HL-60/S4 treated with phorbol 12-myristate 13-acetate at 8.2 ng/mL for 4 days and 3 days (cell line): Measurements from ENCODE around the gene NRG3.

Source experiments
- in situ Hi-C: fragments of 300-500 bp; cut with MboI; formaldehyde crosslinking; loops from 2 replicates; pipeline ENCODE4 v1.15.0; 2022; ENCODE audit warnings: low sequenced_read_pairs

The NRG3 gene

DNA sequence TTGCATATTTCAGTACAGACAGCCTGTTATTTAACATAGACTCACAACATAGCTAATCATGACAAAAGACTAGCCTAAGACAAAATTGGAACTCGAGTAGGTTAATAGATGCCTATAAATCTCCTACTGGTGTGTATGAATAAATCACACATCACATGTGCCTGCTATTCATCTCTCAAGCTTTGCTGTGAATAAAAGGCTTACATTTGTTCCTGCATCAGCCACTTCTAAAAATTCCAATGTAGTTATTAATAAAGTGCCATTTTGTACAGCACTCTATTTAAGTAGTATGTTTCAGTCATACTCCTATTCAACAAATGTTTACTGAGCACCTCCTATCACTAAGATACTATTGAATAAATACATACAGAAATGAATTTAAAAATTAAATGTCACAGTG, 486.3 kb downstream of the NRG3 start:
- in situ Hi-C loops: no loop called here

DNA sequence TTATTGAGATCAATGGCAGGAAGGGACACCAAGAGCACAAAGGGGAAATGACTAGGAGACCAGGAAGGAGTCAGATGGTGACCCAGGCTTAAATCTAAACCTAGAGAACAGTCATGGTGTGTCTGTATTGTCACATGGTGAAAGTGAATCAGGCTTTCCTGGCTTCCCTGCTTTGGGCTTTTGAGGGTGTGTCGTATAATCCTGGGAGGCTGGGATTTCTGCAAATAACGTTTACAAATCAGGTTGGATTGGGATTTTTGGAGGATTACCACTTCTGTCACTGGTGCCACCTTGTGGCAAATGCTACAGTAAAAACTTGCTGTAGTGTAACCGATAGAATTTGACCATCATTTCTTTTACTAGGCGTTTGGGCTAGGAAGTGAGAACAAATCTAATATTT, 502.6 kb downstream of the NRG3 start:
- in situ Hi-C loops: no loop called here

GRCh38 chr10:82378146-82378545, 503.2 kb downstream of the NRG3 start:
- in situ Hi-C loops: no loop called here

DNA sequence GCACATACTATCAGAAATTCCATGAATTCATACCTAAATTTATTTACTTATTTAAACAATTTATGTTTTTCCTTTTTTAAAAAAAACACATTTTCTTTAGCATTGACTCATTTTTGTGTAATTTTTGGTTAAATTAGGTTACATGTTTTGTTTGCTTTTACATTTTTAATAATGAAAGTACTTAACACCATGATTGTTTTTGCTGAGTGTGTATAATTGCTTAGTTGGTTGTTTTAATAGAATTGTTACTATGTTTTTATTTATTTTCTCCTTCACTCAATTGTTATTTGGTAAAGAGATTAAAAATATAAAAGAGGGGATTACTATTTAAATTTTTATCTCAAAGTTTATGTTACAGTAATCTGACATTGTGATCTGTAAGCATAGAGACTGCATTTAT, 508.4 kb downstream of the NRG3 start:
- in situ Hi-C loops: no loop called here

- in situ Hi-C loops: no loop called here
Measured at GRCh38 chr10:82390866-82391658, 516.1 kb downstream of the NRG3 start.

DNA sequence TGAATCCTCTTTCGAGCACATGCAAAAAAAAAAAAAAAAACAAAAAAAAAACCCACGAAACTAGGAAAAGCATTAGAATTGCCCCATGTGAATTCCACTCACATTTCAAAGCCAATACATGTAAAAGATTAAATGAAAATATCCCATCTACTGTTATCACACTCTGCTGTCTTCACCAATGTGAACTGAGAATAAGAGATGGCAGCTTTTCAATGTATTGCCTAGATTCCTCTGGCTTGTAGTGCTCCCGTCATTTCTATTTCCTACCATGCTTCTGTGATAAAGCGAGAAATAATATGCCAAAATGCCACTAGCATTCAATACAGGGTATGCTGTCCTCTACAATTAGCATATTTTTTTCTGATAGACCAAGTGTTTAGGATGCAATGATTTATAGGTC, 517.0 kb downstream of the NRG3 start:
- in situ Hi-C loops: no loop called here

GRCh38 chr10:82392533-82392932, 517.5 kb downstream of the NRG3 start:
- in situ Hi-C loops: no loop called here

DNA sequence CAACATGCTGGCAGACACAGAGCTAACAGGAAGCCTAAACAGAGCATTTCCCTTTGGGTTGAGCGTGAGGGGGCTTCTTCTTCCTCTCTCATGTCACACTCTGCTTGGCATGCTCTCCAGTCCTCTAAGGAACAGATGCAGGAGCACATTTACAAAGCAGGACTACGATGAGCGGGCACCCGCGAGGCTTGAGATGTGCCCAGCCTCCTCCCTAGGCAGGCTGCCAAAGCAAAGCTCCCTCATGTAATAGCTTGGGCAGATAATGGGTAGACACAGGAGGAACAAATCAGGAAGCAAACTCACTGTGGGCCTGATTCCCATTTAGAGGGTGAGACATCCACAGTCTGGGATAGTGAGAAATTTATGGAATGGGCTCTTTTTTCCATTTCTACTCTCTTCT, 519.1 kb downstream of the NRG3 start:
- in situ Hi-C loops: no loop called here

DNA sequence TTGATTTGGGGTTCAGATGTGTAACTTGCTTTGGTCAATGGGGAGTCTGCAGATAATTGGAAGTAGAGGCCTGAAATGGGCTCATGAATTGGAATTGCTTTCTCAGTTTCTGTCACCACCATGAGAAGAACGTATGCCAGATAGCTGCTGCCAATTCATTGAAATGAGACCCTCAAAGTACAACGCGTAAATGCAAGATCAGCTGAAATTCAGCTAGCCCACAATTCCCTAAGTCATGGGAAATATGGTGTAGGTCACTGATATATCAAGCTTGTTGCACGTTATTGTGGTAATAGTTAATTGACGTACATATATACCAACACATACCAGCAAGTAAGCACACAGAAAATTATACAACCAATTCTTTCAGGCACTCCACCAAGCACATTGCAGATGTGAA, 520.0 kb downstream of the NRG3 start:
- in situ Hi-C loops: no loop called here

GRCh38 chr10:82396886-82397285, 521.9 kb downstream of the NRG3 start:
- in situ Hi-C loops: no loop called here

GRCh38 chr10:82397854-82398253, 522.9 kb downstream of the NRG3 start:
- in situ Hi-C loops: no loop called here

GRCh38 chr10:82399850-82400249, 524.9 kb downstream of the NRG3 start:
- in situ Hi-C loops: no loop called here

DNA sequence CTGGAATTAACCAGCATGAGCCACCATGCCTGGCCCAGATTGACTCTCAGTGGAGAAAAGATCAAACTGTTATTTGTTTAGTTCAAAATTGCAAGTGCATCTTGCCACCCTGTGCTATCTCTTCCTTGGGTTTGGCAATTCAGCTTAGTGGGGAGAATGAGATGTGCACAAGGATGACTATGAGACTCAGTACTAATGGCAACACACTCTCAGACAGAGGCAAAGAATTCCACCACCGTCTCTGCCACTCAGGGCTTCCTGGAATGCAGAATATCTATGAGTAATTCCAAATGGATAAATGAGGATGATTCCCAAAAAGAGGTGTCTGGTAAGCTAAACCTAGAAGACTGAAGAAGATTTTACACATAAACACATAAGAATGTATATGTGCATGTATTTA, 525.8 kb downstream of the NRG3 start:
- in situ Hi-C loops: no loop called here

DNA sequence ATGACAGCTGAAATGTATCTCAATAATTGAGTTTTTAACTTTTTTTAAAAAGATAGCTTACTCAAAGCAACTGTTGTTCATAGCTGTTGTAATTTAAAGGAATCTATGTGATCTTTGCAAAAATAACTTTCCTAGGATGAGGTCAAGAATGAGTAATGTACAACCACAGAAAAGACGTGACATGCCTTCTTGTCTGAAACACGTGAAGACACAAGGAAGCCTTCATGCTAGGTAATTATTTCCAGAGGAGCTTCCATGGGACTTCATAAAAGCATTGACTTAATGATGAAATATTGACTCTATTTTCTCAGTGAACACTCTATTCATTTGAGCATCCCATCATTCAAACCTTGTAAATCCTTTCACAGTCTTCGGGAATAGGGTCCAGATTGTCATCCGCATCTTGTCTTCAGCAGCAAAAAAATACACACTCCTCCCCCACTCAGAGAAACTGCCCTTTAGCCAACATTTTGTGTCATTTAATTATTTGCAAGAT, 528.0 kb downstream of the NRG3 start:
- in situ Hi-C loops: no loop called here

GRCh38 chr10:82409671-82410070, 534.7 kb downstream of the NRG3 start:
- in situ Hi-C loops: no loop called here

DNA sequence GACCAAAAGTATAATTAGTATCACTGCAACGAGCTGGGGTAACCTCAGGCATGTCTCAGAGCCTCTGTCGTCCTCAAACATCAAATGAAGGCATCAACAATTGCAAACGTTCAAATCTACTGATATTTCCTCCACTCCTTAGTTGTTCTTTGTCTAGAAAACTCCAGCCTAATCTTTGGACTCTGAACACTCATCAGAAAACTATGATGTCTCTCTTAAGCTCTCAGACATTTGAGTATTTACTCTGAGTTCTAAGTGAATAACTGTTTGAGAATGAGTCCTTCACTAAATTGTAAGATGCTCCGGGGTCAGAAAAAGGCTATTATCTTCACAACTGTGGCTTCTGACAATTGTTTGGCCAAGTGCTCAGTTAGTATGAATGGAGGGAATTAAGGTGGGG, 536.4 kb downstream of the NRG3 start:
- in situ Hi-C loops: no loop called here

DNA sequence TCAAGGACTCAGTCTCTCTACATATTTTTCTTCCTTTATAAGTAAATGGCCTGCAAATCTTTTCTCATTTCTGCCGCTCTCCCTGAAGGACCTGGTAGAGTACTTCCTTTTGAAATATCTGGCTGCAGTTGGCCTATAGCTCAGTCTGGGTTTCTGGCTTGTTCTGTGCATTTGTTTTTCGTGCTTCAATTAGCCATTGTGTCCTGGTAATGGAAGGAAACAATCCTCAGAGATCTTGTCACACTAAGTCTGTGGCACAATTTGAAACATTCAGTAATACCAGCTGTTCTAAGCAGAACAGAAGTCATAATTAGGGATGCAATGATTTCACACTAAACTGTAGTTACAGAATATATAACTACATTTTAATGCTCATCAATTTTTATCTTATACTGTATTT, 545.0 kb downstream of the NRG3 start:
- in situ Hi-C loops: no loop called here

GRCh38 chr10:82429302-82429701, 554.3 kb downstream of the NRG3 start:
- in situ Hi-C loops: no loop called here

- in situ Hi-C loops: no loop called here
Measured at GRCh38 chr10:82438277-82438676, 563.3 kb downstream of the NRG3 start.

DNA sequence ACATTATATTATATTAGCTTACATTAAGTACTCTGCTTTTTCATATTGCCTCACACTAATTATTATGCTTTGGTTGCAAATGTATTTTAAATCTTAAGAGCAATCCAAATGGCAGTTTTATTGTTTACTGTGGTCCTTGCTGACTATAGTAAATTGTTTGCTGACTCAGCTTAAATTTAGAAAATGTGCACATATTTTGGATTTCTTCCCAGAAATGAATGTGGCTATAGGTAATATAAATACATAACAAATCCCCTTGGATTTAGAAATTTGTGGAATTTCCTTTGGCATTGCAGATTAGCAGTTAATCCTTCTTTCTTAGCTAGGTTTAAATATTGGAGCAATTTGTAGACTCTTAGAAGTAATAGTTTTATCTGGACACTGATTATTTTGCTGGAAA, 565.8 kb downstream of the NRG3 start:
- in situ Hi-C loops: no loop called here

DNA sequence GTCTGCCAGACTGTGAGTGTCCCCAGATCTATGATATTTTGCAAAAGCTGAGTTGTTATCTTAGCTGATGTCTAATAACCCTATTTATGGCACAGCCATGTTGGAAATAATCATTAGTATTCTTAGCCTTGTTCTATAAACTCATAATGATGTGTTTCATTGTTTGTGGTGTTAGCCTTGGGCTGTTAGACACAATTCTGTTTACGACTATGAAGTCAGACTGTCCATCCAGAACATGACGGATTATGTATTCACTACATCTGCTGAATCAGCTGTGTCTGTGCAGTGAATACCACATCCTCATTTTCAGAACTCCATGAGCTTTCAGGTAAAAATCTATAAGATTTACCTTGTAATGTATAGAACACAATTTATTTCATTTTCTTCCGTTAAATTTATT, 577.1 kb downstream of the NRG3 start:
- in situ Hi-C loops: no loop called here

DNA sequence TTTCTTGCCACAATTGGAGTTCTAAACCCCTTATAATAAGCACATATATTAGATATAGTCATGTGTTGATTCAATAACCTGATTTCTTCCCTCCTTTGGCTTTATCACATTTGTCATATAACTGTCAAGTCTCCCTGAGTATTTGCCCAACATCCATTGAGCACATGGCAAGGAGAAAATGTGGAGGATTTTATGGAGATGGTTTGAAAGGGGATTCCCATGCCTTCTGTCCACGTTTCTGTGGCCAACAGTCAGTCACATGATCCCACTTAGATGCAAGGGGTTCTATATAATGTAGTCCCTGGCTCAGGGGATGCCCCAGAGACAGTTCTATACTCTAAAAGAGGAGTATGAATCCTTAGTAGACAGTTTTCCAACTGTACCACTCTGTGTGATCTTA, 577.7 kb downstream of the NRG3 start:
- in situ Hi-C loops: no loop called here

DNA sequence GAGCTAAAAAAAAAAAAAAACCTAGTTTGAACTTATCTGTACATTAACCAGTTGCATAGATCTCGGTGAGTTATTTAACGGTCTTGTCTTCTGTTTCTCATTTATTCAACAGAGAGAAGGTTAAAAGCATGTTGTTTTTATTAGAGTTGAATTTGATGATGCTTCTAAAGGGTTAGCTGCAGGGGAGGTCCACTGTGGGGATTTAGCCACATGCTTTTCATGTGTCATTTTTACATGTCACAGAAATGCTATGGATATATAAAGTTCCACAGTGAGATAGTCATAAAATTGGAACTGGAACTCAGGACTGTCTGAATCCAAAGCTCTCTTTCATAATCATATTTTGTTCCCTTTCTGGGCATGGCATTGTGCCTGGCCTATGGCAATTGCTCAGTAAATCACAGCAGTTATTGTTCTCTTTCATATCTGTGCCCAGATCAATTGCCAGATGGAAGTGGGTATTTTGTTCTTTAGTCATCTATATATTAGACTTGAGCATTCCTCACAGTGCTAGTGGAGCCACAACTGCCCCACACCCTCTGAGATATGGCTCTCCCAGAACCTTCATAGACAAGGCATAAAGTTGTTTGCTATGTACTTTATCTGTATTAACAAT, 578.8 kb downstream of the NRG3 start:
- in situ Hi-C loops: no loop called here
